ENCODE data around the gene RNMT.

Gene RNMT

GRCh38 chr18:13710414-13710831, 16.1 kb upstream of the RNMT start:
- H3K9ac ChIP-seq (ENCODE audit: low read length), result no peak overlapping the region
- no peak overlapping the region for H3K27ac ChIP-seq (ENCODE audit: low read depth, low read length)
- H3K9me3 ChIP-seq (ENCODE audit: control insufficient read depth, insufficient read depth, low read depth, low read length), result peaks cover 40% of the 10 kb centered on the region
- H3K4me1 ChIP-seq (ENCODE audit: control insufficient read depth, insufficient read depth, low read length), result peaks cover 6% of the 10 kb centered on the region
- H3K36me3 ChIP-seq (ENCODE audit: control insufficient read depth, insufficient read depth, low read length), result no peaks in the 10 kb centered on the region
- H3K27me3 ChIP-seq (ENCODE audit: control insufficient read depth, insufficient read depth, low read length), result no peaks in the 10 kb centered on the region
- H3K4me3 ChIP-seq (ENCODE audit: low read depth, low read length), result no peak overlapping the region

GRCh38 chr18:13712400-13713131, 13.9 kb upstream of the RNMT start:
- H3K27ac ChIP-seq (ENCODE audit: low read depth, low read length), result no peak overlapping the region
- H3K4me3 ChIP-seq (ENCODE audit: low read depth, low read length), result no peak overlapping the region
- H3K27me3 ChIP-seq (ENCODE audit: control insufficient read depth, insufficient read depth, low read length), result no peaks in the 10 kb centered on the region
- peaks cover 6% of the 10 kb centered on the region for H3K4me1 ChIP-seq (ENCODE audit: control insufficient read depth, insufficient read depth, low read length)
- no peaks in the 10 kb centered on the region for H3K36me3 ChIP-seq (ENCODE audit: control insufficient read depth, insufficient read depth, low read length)
- H3K9me3 ChIP-seq (ENCODE audit: control insufficient read depth, insufficient read depth, low read depth, low read length), result peaks cover 20% of the 10 kb centered on the region
- no peak overlapping the region for H3K9ac ChIP-seq (ENCODE audit: low read length)

- Histone ChIP-seq H3K4me3 (ENCODE audit: low read depth, low read length) (no peak overlapping the region), H3K9ac (ENCODE audit: low read length) (no peak overlapping the region), H3K27me3 (ENCODE audit: control insufficient read depth, insufficient read depth, low read length) (no peaks in the 10 kb centered on the region), H3K36me3 (ENCODE audit: control insufficient read depth, insufficient read depth, low read length) (no peaks in the 10 kb centered on the region), H3K9me3 (ENCODE audit: control insufficient read depth, insufficient read depth, low read depth, low read length) (peaks cover 18% of the 10 kb centered on the region), H3K27ac (ENCODE audit: low read depth, low read length) (no peak overlapping the region), H3K4me1 (ENCODE audit: control insufficient read depth, insufficient read depth, low read length) (peaks cover 6% of the 10 kb centered on the region)
These were observed 12.9 kb upstream of the RNMT start for GRCh38 chr18:13713455-13714055.

GRCh38 chr18:13715330-13715729, 11.1 kb upstream of the RNMT start:
- Histone ChIP-seq H3K4me3 (ENCODE audit: low read depth, low read length) (no peak overlapping the region), H3K36me3 (ENCODE audit: control insufficient read depth, insufficient read depth, low read length) (no peaks in the 10 kb centered on the region), H3K27ac (ENCODE audit: low read depth, low read length) (no peak overlapping the region), H3K27me3 (ENCODE audit: control insufficient read depth, insufficient read depth, low read length) (no peaks in the 10 kb centered on the region), H3K4me1 (ENCODE audit: control insufficient read depth, insufficient read depth, low read length) (peaks cover 6% of the 10 kb centered on the region), H3K9ac (ENCODE audit: low read length) (no peak overlapping the region), H3K9me3 (ENCODE audit: control insufficient read depth, insufficient read depth, low read depth, low read length) (peaks cover 8% of the 10 kb centered on the region)

- Histone ChIP-seq H3K27ac (ENCODE audit: low read depth, low read length) (no peak overlapping the region), H3K4me3 (ENCODE audit: low read depth, low read length) (no peak overlapping the region), H3K27me3 (ENCODE audit: control insufficient read depth, insufficient read depth, low read length) (no peaks in the 10 kb centered on the region), H3K4me1 (ENCODE audit: control insufficient read depth, insufficient read depth, low read length) (peaks cover 6% of the 10 kb centered on the region), H3K36me3 (ENCODE audit: control insufficient read depth, insufficient read depth, low read length) (peaks cover 7% of the 10 kb centered on the region), H3K9ac (ENCODE audit: low read length) (no peak overlapping the region), H3K9me3 (ENCODE audit: control insufficient read depth, insufficient read depth, low read depth, low read length) (peaks cover 8% of the 10 kb centered on the region)
These were observed 9.6 kb upstream of the RNMT start for GRCh38 chr18:13716916-13717315.

GRCh38 chr18:13720123-13720522, 6.3 kb upstream of the RNMT start:
- Histone ChIP-seq H3K27ac (ENCODE audit: low read depth, low read length) (no peak overlapping the region), H3K4me3 (ENCODE audit: low read depth, low read length) (no peak overlapping the region), H3K9me3 (ENCODE audit: control insufficient read depth, insufficient read depth, low read depth, low read length) (peaks cover 8% of the 10 kb centered on the region), H3K9ac (ENCODE audit: low read length) (no peak overlapping the region), H3K27me3 (ENCODE audit: control insufficient read depth, insufficient read depth, low read length) (no peaks in the 10 kb centered on the region), H3K4me1 (ENCODE audit: control insufficient read depth, insufficient read depth, low read length) (peaks cover 3% of the 10 kb centered on the region; the same call in 1 of the 2 replicates), H3K36me3 (ENCODE audit: control insufficient read depth, insufficient read depth, low read length) (peaks cover 7% of the 10 kb centered on the region)

GRCh38 chr18:13720847-13721246, 5.6 kb upstream of the RNMT start:
- H3K4me3 ChIP-seq (ENCODE audit: low read depth, low read length), result no peak overlapping the region
- no peaks in the 10 kb centered on the region for H3K27me3 ChIP-seq (ENCODE audit: control insufficient read depth, insufficient read depth, low read length)
- no peak overlapping the region for H3K27ac ChIP-seq (ENCODE audit: low read depth, low read length)
- H3K9ac ChIP-seq (ENCODE audit: low read length), result no peak overlapping the region
- H3K9me3 ChIP-seq (ENCODE audit: control insufficient read depth, insufficient read depth, low read depth, low read length), result peaks cover 8% of the 10 kb centered on the region
- peaks cover 5% of the 10 kb centered on the region; the same call in 1 of the 2 replicates for H3K4me1 ChIP-seq (ENCODE audit: control insufficient read depth, insufficient read depth, low read length)
- peaks cover 7% of the 10 kb centered on the region for H3K36me3 ChIP-seq (ENCODE audit: control insufficient read depth, insufficient read depth, low read length)

- H3K36me3 ChIP-seq (ENCODE audit: control insufficient read depth, insufficient read depth, low read length), result peaks cover 7% of the 10 kb centered on the region
- peak overlapping the region; percentile 96 for H3K9ac ChIP-seq (ENCODE audit: low read length)
- peaks cover 12% of the 10 kb centered on the region; the same call in 1 of the 2 replicates for H3K4me1 ChIP-seq (ENCODE audit: control insufficient read depth, insufficient read depth, low read length)
- no peaks in the 10 kb centered on the region for H3K9me3 ChIP-seq (ENCODE audit: control insufficient read depth, insufficient read depth, low read depth, low read length)
- H3K27ac ChIP-seq (ENCODE audit: low read depth, low read length), result peak overlapping the region; percentile 25; the same call in 1 of the 2 replicates
- no peaks in the 10 kb centered on the region for H3K27me3 ChIP-seq (ENCODE audit: control insufficient read depth, insufficient read depth, low read length)
- H3K4me3 ChIP-seq (ENCODE audit: low read depth, low read length), result peak overlapping the region; percentile 98
These were observed 774 bp upstream of the RNMT start for GRCh38 chr18:13725566-13726231.

- H3K27me3 ChIP-seq (ENCODE audit: control insufficient read depth, insufficient read depth, low read length), result no peaks in the 10 kb centered on the region
- H3K9me3 ChIP-seq (ENCODE audit: control insufficient read depth, insufficient read depth, low read depth, low read length), result no peaks in the 10 kb centered on the region
- H3K36me3 ChIP-seq (ENCODE audit: control insufficient read depth, insufficient read depth, low read length), result peaks cover 7% of the 10 kb centered on the region; the same call in 1 of the 2 replicates
- peak overlapping the region; percentile 75 for H3K27ac ChIP-seq (ENCODE audit: low read depth, low read length)
- H3K4me3 ChIP-seq (ENCODE audit: low read depth, low read length), result peak overlapping the region; percentile 98
- peak overlapping the region; percentile 96 for H3K9ac ChIP-seq (ENCODE audit: low read length)
- H3K4me1 ChIP-seq (ENCODE audit: control insufficient read depth, insufficient read depth, low read length), result peaks cover 12% of the 10 kb centered on the region; the same call in 1 of the 2 replicates
These were observed 479 bp downstream of the RNMT start for GRCh38 chr18:13726972-13727331.

- H3K9me3 ChIP-seq (ENCODE audit: control insufficient read depth, insufficient read depth, low read depth, low read length), result no peaks in the 10 kb centered on the region
- H3K36me3 ChIP-seq (ENCODE audit: control insufficient read depth, insufficient read depth, low read length), result peaks cover 35% of the 10 kb centered on the region
- H3K9ac ChIP-seq (ENCODE audit: low read length), result no peak overlapping the region
- H3K4me3 ChIP-seq (ENCODE audit: low read depth, low read length), result no peak overlapping the region
- no peaks in the 10 kb centered on the region for H3K27me3 ChIP-seq (ENCODE audit: control insufficient read depth, insufficient read depth, low read length)
- no peak overlapping the region for H3K27ac ChIP-seq (ENCODE audit: low read depth, low read length)
- H3K4me1 ChIP-seq (ENCODE audit: control insufficient read depth, insufficient read depth, low read length), result 0 out of 2 replicates have a peak, but pooled peaks cover 7% of the 10 kb centered on the region
These were observed 4.0 kb downstream of the RNMT start for GRCh38 chr18:13730481-13730880.

GRCh38 chr18:13735681-13736080, 9.2 kb downstream of the RNMT start:
- no peak overlapping the region for H3K27ac ChIP-seq (ENCODE audit: low read depth, low read length)
- H3K36me3 ChIP-seq (ENCODE audit: control insufficient read depth, insufficient read depth, low read length), result peaks cover 84% of the 10 kb centered on the region
- no peaks in the 10 kb centered on the region for H3K4me1 ChIP-seq (ENCODE audit: control insufficient read depth, insufficient read depth, low read length)
- H3K9ac ChIP-seq (ENCODE audit: low read length), result no peak overlapping the region
- no peaks in the 10 kb centered on the region for H3K9me3 ChIP-seq (ENCODE audit: control insufficient read depth, insufficient read depth, low read depth, low read length)
- no peak overlapping the region for H3K4me3 ChIP-seq (ENCODE audit: low read depth, low read length)
- no peaks in the 10 kb centered on the region for H3K27me3 ChIP-seq (ENCODE audit: control insufficient read depth, insufficient read depth, low read length)

All from HUES6 (cell line).